GM19397 (cell line): ENCODE results near the gene FOXC1.
A peak's percentile ranks its signal among the peaks of the same experiment; 100 is the strongest.

Source experiments
- ATAC-seq: cut with Tn5 transposase; IDR thresholded peaks from one replicate; pipeline ENCODE4 v1.9.1; 2021; ENCODE audit warnings: mild to moderate bottlenecking, moderate library complexity; ENCODE audit not compliant: unreplicated experiment

FOXC1 gene

DNA sequence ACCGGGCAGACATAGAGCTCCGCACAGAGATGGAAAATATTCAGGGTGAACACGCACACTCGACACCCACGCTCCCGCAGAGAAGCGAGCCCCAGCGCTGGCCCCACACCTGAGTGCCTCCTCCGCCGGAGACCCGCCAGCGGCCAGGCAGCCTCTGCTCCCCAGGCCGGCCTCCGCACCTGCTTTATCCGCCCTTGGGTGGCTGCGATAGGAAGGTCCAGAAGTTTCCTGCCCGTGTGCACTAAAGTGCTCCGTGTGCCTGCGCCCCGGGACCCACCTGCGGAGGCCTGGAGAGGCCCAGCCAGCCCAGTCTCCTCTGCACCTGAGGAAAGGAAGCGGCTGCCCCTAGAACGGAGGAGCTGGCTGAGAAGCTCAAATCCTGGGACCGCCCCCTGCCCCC is 10.8 kb upstream of the FOXC1 start:
- no peak for ATAC-seq

GRCh38 chr6:1599469-1599868 is 10.2 kb upstream of the FOXC1 start:
- no peak for ATAC-seq

- no peak for ATAC-seq
Measured at GRCh38 chr6:1600063-1600763, 9.5 kb upstream of the FOXC1 start.

DNA sequence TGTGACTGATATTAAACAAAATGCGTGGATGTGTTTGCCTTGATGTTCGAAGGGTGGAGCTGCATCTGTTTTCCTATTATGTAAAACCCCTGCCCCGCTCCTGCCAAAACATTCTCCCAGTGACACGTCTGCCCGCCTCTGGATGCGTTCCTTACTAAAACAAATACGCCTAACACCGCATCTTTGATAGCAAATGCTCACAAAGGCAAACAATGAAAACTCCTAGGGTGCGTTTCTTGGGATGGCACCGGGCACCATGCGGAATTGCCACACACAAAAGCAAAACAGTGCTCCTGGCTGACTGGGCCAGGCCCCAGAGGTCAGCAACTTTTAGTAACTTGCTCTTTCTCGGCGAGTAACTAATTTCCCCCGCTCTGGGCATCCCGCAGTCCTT is 9.0 kb upstream of the FOXC1 start:
- ATAC-seq: no peak

DNA sequence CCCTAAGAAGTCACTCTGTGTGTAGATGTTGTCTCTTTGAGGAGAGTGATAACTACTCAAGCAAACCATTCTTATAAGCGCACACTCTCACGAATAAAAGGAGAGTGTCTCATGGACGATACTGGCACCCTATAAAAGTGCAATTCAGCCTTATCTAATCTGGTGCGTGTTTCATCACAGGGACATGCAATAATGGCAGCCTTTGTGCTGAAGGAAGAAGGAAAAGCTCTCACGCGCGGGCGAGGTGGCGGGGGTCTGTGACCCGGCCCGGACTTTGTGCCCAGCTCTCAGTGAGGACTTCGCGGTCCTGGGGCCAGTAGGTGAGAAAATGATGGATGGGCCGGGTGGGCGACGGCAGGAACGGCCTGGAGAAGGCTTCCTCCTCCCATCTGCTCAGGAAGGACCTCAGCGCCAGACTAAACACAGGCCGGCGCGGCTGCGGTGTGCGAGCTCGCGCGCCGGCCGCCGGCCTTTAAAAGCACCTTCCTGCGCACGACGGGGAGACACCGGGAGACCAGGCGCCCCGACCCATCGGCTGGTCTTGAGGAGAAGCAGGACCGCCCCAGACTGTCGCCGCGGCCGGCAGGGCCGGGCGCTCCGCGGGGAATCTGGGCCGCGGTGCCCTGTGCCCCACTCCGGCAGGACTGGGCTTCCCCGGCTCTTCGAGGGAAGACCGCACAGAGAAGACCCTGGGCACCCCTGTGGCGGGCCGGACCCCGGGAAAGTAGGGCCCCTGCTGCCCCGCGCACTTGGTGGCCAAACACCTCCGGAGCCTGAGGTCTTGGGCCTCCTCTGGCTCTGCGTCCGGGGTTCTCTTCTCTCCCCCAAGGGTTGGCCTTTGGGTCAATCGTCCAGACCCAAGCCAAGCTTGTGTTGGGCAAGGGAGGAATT is 8.3 kb upstream of the FOXC1 start:
- ATAC-seq: no peak

DNA sequence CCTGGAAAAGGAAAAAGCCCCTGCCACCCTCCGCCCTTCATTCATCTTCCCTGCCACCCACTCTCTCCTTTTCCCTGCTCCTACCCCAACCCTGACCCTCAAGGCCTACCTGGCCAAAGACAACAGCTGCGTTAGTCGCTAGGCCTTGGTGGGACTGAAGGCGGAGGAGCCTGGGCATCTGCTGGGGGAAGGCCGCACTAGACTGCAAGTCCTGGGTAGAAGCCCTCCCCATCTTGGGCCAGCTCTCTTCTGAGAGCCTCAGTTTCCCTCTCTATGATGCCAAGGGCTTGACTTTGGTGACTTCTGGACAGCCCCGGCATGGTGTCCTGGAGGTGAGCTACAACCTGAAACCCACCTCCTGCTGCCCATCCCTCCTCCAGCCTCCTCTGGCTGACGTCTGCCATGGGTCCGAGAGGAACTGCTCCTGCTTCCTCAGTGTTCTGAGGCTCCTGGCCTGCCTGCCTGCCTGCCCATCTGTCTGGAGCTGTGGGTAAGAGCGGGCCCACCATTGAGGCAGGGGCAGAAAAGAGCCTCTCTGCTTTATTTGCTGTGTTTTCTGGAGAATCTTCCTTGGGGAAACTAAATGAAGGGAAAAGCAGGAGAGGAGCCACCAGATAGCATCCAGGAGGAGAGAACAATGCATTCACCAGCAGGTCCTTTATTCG is 7.5 kb upstream of the FOXC1 start:
- no peak for ATAC-seq

- no peak for ATAC-seq
Measured at GRCh38 chr6:1603708-1604107, 6.0 kb upstream of the FOXC1 start.

DNA sequence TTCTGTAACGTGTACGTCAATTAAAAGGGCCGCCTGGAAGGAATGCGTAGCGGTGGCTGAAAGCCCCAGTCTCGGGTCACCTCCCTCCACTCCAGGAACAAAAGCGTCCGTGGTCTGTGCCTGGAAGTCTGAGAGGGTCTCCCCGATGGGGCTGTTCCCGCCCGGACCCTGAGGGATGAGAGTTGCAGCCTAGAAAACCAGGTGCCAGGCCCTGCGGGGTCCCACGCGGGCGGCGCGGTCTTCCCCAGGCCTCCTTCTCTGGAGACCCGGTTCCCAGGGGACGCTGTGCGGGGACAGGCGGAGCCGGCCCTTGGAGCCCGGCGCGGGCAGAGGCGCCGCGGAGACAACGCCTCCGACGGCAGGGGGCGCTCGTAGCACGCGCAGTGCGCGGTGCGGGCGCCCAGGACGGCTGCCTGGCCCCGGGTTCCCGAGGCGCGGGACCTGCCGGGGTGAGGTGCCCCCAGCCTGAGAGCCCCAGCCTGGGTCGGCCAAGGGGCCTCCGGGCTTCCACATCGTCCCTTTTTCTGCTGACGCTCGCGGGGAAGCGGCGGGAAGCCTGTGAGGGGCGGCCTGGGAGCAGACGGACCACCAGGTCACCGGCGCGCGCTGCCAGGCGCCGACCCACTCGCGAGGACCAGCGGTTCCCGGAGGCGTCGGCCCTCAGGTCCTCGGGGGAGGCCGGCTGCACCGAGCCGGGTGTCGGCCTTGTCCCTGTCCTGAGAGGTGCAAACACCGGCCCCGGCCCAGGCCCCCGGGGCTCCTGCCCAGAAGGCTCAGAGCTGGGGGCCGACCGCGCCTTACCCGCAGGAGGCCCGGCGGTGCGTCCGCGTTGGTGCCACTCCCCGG is 5.3 kb upstream of the FOXC1 start:
- peak; percentile 74 for ATAC-seq

GRCh38 chr6:1605004-1605892 is 4.5 kb upstream of the FOXC1 start:
- no peak for ATAC-seq

DNA sequence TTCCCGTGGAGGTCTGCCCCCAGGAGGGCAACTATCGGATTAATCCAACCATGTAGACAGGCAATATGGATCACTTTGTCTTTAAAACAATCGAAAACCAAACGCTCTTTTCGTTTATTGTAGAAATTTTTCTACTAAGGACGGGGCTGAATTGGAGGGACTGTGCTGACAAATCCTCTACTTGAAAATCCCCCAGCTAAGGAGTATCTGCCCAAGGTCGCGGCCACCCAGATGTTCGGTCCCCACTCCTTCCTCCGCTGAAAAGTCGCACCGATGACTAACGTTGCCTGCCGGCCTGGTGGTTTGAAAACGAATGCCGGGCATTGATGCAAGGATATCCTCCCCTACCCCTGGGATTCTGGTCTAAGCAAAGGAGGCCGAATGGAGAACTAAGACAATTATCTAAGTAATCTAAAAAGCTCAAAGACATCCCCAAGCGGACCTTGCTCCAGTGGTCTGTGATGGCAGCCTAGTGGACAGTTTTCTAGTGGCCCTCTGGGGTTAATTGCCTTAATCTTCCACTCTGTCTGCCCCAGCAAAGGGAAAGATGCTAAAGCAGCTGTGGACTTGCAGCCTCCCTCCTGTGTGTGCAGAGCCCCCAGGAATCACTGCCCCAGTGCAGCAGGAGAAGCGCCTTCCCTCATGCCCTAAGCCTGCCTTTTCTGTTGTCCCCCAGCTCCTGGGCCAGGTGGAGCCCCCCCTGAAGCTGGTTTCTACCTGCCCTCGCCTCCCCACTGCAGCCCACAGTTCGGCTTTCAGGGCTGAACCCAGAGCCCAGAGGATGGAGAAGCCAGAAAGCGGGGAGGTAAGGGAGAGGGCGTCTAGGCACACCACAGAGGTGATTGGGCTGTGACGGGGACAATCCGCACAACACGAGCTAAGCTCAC is 3.6 kb upstream of the FOXC1 start:
- no peak for ATAC-seq

GRCh38 chr6:1606780-1607515 is 2.8 kb upstream of the FOXC1 start:
- no peak for ATAC-seq

GRCh38 chr6:1607516-1608221 is 2.0 kb upstream of the FOXC1 start:
- ATAC-seq: no peak

- no peak for ATAC-seq
Measured at GRCh38 chr6:1608222-1609040, 1.3 kb upstream of the FOXC1 start.

GRCh38 chr6:1609041-1609647 is 571 bp upstream of the FOXC1 start:
- ATAC-seq: no peak

GRCh38 chr6:1610497-1611321 is 994 bp downstream of the FOXC1 start:
- peak; percentile 7 for ATAC-seq

- ATAC-seq: no peak
Measured at GRCh38 chr6:1611322-1611571, 1.5 kb downstream of the FOXC1 start.
